GM10266 (cell line): ENCODE data around the gene MSH3.
"Not testable (repeated sequence)": the region's sequence is repeated elsewhere in the genome, so short reads cannot be mapped to it uniquely, and the experiment has no call there.

ENCODE experiments used
- DNase-seq: peaks from one replicate; pipeline ENCODE4 v3.0.0; 2012; ENCODE audit errors: extremely low spot score
- TF ChIP-seq, protein P1 (sequence below): IDR thresholded peaks from 2 replicates; pipeline ENCODE4 v1.5.1; 2012; ENCODE audit warnings: mild to moderate bottlenecking, low read depth; ENCODE audit not compliant: control insufficient read depth, insufficient read depth; ENCODE audit errors: missing control alignments

Gene MSH3

DNA sequence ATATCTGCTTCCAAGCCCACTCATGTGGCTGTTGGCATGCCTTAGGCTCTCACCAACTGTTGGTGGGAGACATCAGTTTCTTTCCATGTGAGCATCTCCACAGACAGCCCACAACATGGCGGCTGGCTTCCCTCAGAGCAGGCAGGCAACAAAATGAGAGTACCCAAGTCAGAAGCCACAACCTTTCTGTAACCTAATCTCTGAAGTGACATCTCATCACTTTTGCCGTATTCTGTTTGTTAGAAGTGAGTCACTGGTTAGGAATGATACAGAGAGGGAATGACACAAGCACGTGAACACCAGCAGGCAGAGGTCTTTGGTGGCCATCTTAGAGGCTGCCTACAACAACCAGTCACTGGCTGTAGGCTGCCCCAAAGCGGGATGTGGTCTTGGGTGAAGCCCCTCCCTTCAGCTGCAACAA lies 217.1 kb downstream of the MSH3 start:
- DNase-seq = no peak
- TF ChIP-seq, protein P1, sequence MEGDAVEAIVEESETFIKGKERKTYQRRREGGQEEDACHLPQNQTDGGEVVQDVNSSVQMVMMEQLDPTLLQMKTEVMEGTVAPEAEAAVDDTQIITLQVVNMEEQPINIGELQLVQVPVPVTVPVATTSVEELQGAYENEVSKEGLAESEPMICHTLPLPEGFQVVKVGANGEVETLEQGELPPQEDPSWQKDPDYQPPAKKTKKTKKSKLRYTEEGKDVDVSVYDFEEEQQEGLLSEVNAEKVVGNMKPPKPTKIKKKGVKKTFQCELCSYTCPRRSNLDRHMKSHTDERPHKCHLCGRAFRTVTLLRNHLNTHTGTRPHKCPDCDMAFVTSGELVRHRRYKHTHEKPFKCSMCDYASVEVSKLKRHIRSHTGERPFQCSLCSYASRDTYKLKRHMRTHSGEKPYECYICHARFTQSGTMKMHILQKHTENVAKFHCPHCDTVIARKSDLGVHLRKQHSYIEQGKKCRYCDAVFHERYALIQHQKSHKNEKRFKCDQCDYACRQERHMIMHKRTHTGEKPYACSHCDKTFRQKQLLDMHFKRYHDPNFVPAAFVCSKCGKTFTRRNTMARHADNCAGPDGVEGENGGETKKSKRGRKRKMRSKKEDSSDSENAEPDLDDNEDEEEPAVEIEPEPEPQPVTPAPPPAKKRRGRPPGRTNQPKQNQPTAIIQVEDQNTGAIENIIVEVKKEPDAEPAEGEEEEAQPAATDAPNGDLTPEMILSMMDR = no peak

DNA sequence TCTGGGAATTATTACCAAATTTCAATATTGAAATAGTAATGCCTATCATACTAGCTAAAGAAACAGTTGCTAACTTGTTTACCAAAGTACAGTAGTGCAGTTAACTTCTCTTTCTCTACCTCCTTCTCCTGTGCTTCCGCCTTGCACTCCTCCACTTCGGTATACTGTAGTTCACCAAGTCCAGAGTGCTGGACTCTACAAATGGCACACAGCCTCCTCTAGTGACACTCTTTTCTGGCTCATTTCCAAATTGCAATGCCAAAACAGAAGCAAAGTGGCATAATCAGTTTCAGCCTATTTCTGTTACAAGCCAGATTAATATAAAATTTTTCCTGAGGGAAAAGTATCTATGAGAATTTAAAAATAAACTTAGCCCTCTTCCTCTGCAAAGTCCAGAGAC lies 219.7 kb downstream of the MSH3 start:
- TF ChIP-seq, protein P1 = no peak
- no peak for DNase-seq

DNA sequence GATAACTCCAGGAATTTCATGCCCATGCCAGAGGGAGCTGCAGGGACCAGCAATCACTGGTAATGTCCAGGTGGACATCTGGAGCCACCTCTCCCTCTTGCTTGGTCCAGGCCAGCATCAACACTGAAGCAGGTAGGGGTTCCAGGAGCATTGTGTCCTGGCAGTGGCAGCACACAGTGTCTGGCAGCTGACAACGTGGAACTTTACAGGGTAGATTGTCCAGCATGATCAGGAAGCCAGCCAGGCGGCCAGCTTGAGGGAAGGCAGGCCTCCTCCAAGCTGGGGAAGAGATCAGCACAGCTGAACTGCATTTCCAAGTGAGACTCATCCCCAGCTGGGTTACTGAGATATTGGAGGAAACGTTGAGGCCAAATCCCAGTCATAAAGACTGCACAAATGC lies 223.1 kb downstream of the MSH3 start:
- TF ChIP-seq, protein P1 = no peak
- DNase-seq = no peak

DNA sequence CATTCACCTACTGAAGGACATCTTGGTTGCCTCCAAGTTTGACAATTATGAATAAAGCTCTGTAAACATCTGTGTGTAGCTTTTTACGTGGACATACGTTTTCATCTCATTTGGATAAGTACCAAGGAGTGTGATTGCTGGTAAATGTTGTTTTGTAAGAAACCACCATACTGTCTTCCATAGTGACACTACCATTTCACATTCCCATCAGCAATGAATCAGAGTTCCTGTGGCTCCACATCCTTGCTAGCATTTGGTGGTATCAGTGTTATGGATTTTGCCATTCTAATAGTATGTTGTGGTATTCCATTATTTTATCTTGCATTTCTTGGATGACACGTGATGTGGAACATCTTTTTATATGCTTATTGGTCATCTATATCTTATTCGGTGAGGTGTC lies 227.3 kb downstream of the MSH3 start:
- no peak for DNase-seq
- TF ChIP-seq, protein P1 = no peak

DNA sequence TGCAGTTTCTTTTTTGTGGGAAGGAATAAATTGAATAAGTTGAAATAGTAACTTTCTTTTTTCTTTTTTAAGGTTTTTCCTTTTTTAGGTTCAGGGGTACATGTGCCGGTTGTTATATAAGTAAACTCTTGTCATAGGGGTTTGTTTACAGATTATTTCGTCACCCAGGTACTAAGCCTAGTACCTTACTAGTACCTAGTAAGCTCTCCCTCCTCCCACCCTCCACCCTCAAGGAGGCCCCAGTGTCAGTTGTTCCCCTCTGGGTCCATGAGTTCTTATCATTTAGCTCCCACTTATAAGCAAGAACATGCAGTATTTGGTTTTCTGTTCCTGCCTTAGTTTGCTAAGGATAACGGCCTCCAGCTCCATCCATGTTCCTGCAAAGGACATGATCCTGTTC lies 228.9 kb downstream of the MSH3 start:
- DNase-seq = not testable (repeated sequence)

DNA sequence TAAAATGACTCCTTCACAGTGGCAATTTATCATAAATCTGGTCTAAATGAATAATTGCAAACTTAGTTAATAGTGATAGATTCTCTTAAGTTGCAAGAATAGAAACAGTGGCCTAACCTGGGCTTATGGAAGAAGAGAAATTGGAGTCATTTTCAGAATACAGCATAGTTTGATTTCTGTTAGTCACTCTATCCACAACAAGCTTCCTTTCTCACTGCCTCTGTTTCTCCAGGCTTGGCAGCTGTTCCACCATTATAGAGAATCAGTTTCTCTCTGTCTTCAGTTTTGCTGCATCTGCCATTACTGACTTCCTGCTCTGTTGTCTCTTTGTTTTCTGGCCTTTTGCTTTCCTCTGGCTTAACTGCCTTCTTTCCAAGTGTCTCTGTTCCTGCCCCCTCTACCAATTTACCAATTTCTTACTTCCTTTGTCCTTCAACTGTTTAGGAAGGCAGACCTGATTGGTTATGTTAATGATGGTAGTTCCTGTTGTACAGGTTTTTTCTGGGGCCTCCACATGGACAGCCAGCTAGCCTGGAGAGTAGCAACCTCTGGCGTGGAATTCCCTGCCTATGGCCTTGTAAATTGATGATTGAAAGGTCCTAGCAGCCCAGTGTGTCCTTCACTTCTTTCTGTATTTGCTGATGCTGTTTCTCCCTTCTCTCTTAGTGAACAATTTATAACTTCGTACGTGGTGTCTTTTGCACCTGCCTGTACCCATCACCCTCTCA lies 229.8 kb downstream of the MSH3 start:
- no peak for DNase-seq

DNA sequence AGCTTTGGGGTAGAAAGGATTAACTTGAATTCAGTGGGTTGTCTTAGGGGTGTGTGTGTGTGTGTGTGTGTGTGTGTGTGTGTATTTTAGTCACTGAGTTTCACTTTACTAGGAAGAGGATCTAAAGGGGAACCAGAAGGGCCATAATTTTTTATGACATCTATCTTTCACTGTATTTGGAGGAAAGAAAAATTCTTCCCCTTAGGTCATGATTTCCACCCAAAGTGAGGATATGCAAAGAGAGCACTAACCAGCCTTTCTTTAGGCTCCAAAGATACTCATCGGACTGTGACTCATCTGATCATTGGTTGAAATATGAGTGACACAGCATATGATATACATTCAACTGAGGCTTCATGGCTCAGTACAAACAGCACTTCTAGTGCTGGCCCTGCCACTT lies 230.5 kb downstream of the MSH3 start:
- DNase-seq = no peak
- TF ChIP-seq, protein P1 = no peak

More for the DNA sequence above, 229.8 kb downstream of the MSH3 start:
- TF ChIP-seq, protein P1 = no peak
